ENCODE results near the gene SH3BGRL3. TPM values are rescaled to one million over a fixed set of nuclear protein-coding genes. Genes with fewer than 3 reads are reported as not detected.
A peak's percentile ranks its signal among the peaks of the same experiment; 100 is the strongest.
"Not testable (repeated sequence)": the region's sequence is repeated elsewhere in the genome, so short reads cannot be mapped to it uniquely, and the experiment has no call there.

Gene SH3BGRL3
- total RNA-seq, 2 experiments from 2014 or later, result 292 to 295 TPM

GRCh38 chr1:26292735-26293134 lies 12.8 kb downstream of the SH3BGRL3 start:
- H3K4me3 Mint-ChIP-seq, DNase-seq: not testable (repeated sequence)

GRCh38 chr1:26293911-26294463 lies 14.1 kb downstream of the SH3BGRL3 start:
- DNase-seq, result no peak
- Mint-ChIP-seq H3K4me3 (no peak overlapping the region), H3K27ac (no peak overlapping the region), H3K4me1 (peaks cover 35% of the 10 kb centered on the region), H3K9me3 (no peaks in the 10 kb centered on the region), H3K36me3 (peaks cover 22% of the 10 kb centered on the region), H3K27me3 (no peaks in the 10 kb centered on the region)

More at GRCh38 chr1:26292735-26293134, 12.8 kb downstream of the SH3BGRL3 start:
- H3K9me3 Mint-ChIP-seq, H3K27me3 Mint-ChIP-seq, H3K27ac Mint-ChIP-seq: not testable (repeated sequence)
- Mint-ChIP-seq H3K36me3 (peaks cover 22% of the 10 kb centered on the region), H3K4me1 (peaks cover 48% of the 10 kb centered on the region)

DNA sequence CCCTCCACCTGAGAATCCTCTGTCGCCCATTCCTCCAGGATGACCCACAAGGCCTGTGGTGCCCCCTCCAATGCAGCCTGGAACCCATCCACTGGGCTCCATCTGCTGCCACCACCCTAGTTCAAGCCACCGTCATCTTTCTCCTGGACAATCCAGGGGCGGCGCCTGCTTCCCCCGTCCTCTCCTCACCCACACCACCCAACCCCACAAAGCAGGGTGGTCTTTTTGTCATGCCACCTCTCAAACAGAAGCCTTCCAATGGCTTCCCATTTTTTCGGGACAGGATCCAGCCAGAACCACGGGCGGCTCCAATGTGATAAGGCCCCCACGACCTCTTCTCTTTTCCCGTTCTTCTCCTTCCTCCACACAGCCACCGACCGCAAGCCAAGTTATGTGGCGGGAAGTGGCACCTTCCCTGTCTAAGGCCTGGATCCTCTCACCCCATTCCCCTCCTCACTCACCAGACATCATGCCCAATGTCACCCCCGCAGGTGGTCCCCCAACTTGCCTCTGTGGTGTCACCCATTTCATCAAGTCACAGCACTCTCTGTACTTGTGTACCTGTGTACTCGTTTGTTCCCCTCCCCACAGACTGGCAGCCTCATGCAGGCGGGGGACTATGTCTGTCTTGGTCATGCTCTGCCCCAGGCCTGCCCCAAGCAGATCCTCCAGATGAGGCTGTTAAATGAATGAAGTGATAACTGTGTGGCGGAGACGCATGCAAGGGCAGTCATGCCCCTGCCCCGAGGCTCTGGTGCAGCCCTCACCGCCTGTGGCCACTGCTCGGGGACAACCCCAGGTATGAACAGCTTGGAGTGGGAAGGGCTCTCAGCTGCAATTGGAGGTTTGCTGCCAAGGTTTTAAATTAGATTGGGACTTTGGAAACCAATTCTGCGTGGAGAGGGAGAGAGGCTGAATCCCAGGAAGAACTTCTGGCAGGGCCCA lies 15.6 kb downstream of the SH3BGRL3 start:
- no peak for DNase-seq
- peaks cover 15% of the 10 kb centered on the region for H3K36me3 Mint-ChIP-seq
- H3K4me3 Mint-ChIP-seq, result no peak overlapping the region
- no peaks in the 10 kb centered on the region for H3K27me3 Mint-ChIP-seq
- H3K27ac Mint-ChIP-seq, result no peak overlapping the region
- no peaks in the 10 kb centered on the region for H3K9me3 Mint-ChIP-seq
- H3K4me1 Mint-ChIP-seq, result peaks cover 21% of the 10 kb centered on the region

DNA sequence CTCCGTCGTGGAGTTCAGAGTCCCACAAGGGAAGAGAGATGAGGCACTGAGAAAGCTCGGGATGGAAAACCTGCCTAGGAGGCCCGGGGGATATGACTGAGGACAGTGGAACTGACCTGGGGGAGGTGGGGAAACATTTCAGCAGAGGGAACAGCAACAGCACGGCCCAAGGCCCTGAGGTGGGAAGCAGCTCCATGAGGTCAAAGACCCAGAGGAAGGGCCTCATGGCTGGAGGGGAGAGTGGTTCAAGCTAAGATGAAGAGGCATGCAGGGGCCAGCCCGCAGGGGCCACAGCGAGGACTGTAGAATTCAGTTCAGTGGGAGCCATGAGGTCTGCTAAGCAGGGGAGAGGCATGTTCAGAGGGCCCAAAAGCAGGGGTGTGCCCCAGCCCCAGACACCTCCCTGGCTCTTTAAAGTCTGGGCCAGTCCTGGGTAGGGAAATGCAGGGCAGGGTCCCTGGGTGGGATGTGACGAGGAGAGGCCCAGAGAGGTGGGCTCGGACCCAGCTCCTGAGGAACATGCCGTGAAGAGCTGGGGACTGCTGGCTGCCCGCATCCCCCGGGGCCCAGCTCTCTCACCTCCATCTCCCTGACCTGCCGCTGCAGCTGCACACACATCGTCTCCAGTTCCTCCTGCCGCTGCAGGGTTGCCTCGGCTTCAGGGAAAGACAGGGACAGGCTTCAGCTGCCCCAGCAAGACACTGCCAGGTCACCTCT lies 16.6 kb downstream of the SH3BGRL3 start:
- no peak overlapping the region for H3K4me3 Mint-ChIP-seq
- no peak overlapping the region for H3K27ac Mint-ChIP-seq
- no peak for DNase-seq
- H3K36me3 Mint-ChIP-seq, result peaks cover 15% of the 10 kb centered on the region
- no peaks in the 10 kb centered on the region for H3K27me3 Mint-ChIP-seq
- H3K9me3 Mint-ChIP-seq, result no peaks in the 10 kb centered on the region
- H3K4me1 Mint-ChIP-seq, result peaks cover 13% of the 10 kb centered on the region

GRCh38 chr1:26297057-26297790 lies 17.3 kb downstream of the SH3BGRL3 start:
- no peak overlapping the region for H3K4me3 Mint-ChIP-seq
- H3K27me3 Mint-ChIP-seq, result no peaks in the 10 kb centered on the region
- no peak overlapping the region for H3K27ac Mint-ChIP-seq
- no peak for DNase-seq
- peaks cover 9% of the 10 kb centered on the region for H3K36me3 Mint-ChIP-seq
- no peaks in the 10 kb centered on the region for H3K9me3 Mint-ChIP-seq
- H3K4me1 Mint-ChIP-seq, result peaks cover 6% of the 10 kb centered on the region

- no peak for DNase-seq
- Mint-ChIP-seq H3K4me1 (peaks cover 5% of the 10 kb centered on the region), H3K4me3 (no peak overlapping the region), H3K36me3 (peaks cover 8% of the 10 kb centered on the region), H3K27me3 (no peaks in the 10 kb centered on the region), H3K9me3 (no peaks in the 10 kb centered on the region), H3K27ac (no peak overlapping the region)
These were observed 17.9 kb downstream of the SH3BGRL3 start for GRCh38 chr1:26297791-26298124.

DNA sequence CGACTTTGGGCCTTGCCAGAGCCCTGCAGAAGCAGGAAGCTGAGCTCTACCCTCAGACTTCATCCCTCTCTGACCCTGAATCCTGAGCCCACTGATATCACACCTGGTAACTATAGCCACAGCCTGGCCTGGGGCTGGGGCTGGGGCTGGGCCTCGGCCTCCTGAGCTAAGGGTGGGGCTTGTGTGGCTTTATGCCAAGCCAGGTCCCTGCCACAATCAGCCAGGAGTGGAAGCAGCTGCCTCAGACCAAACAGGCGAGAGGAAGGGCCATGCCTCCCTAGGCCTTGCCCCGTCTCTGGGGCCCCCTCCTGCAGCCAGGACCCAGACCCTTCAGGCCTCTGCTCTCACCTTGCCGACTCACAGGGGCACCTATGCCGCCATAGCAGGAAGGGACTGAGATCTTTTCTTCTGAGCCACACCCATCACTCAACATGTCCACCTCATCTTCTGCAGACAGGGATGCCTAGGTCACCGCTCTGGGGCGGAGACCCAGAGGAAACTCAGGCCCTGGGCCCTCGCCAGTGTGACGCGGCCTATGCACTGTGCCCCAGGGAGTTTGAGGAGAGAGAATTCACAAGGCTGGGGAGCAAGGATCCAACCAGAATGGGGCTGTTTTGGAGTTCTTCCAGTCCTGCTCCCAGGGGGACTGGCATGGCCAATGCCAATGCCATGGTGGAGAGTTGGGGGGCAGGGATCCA lies 20.8 kb downstream of the SH3BGRL3 start:
- Mint-ChIP-seq H3K9me3 (no peaks in the 10 kb centered on the region), H3K4me1 (peaks cover 12% of the 10 kb centered on the region), H3K27me3 (no peaks in the 10 kb centered on the region), H3K27ac (no peak overlapping the region), H3K4me3 (no peak overlapping the region), H3K36me3 (peaks cover 5% of the 10 kb centered on the region)
- DNase-seq, result no peak

- peaks cover 21% of the 10 kb centered on the region for H3K4me1 Mint-ChIP-seq
- no peak overlapping the region for H3K4me3 Mint-ChIP-seq
- no peak for DNase-seq
- H3K9me3 Mint-ChIP-seq, result no peaks in the 10 kb centered on the region
- H3K27me3 Mint-ChIP-seq, result no peaks in the 10 kb centered on the region
- H3K36me3 Mint-ChIP-seq, result no peaks in the 10 kb centered on the region
- no peak overlapping the region for H3K27ac Mint-ChIP-seq
These were observed 23.0 kb downstream of the SH3BGRL3 start for GRCh38 chr1:26302733-26303405.

- Mint-ChIP-seq H3K36me3 (no peaks in the 10 kb centered on the region), H3K9me3 (no peaks in the 10 kb centered on the region), H3K4me3 (peak overlapping the region; percentile 99), H3K27ac (peak overlapping the region; percentile 94), H3K27me3 (no peaks in the 10 kb centered on the region), H3K4me1 (peaks cover 29% of the 10 kb centered on the region)
- no peak for DNase-seq
These were observed 25.9 kb downstream of the SH3BGRL3 start for GRCh38 chr1:26305667-26306289.

GRCh38 chr1:26306290-26307229 lies 26.7 kb downstream of the SH3BGRL3 start, which contains the start of gene UBXN11:
Gene UBXN11, minus strand, starts transcription at chr1:26306636. Its CDS starts 3,753 bp downstream, at chr1:26302883.
- Mint-ChIP-seq H3K27me3 (no peaks in the 10 kb centered on the region), H3K36me3 (no peaks in the 10 kb centered on the region), H3K9me3 (no peaks in the 10 kb centered on the region), H3K4me1 (peaks cover 29% of the 10 kb centered on the region), H3K27ac (peak within 1 kb of the TSS; percentile 94), H3K4me3 (peak within 1 kb of the TSS; percentile 99)
- peak; percentile 91 for DNase-seq

- peak overlapping the region; percentile 94 for H3K27ac Mint-ChIP-seq
- H3K9me3 Mint-ChIP-seq, result no peaks in the 10 kb centered on the region
- H3K4me3 Mint-ChIP-seq, result peak overlapping the region; percentile 99
- DNase-seq, result no peak
- H3K27me3 Mint-ChIP-seq, result no peaks in the 10 kb centered on the region
- peaks cover 29% of the 10 kb centered on the region for H3K4me1 Mint-ChIP-seq
- no peaks in the 10 kb centered on the region for H3K36me3 Mint-ChIP-seq
These were observed 27.5 kb downstream of the SH3BGRL3 start for GRCh38 chr1:26307363-26307781.

- not testable (repeated sequence) for H3K9me3 Mint-ChIP-seq, H3K27me3 Mint-ChIP-seq, H3K36me3 Mint-ChIP-seq
- peak overlapping the region; percentile 94 for H3K27ac Mint-ChIP-seq
- H3K4me3 Mint-ChIP-seq, result peak overlapping the region; percentile 99
- peak; percentile 25 for DNase-seq
- peaks cover 29% of the 10 kb centered on the region for H3K4me1 Mint-ChIP-seq
These were observed 28.3 kb downstream of the SH3BGRL3 start for GRCh38 chr1:26307966-26308899.
